ENCODE data around the gene CCDC92. TPM values are rescaled to one million over a fixed set of nuclear protein-coding genes. Genes with fewer than 3 reads are reported as not detected.

The CCDC92 gene
- total RNA-seq, 2 experiments from 2014 or later = 11.5 to 12.7 TPM

- Mint-ChIP-seq H3K36me3 (ENCODE audit: low read depth) (peaks cover 48% of the 10 kb centered on the region), H3K4me1 (ENCODE audit: low read depth) (peaks cover 54% of the 10 kb centered on the region), H3K27me3 (no peaks in the 10 kb centered on the region), H3K27ac (no peak overlapping the region), H3K4me3 (no peak overlapping the region), H3K9me3 (no peaks in the 10 kb centered on the region)
- intact Hi-C loops (cut with DNase I, micrococcal nuclease) = no loop called here
- Histone ChIP-seq H3K27ac (ENCODE audit: low read depth in 1 of 2, low read length in 2 of 2) (no peak overlapping the region), H3K4me3 (ENCODE audit: low read length) (no peak overlapping the region), H3K27me3 (ENCODE audit: control insufficient read depth in 1 of 2, insufficient read depth in 2 of 2, low read length in 2 of 2) (no peaks in the 10 kb centered on the region), H3K9me3 (ENCODE audit: control insufficient read depth in 1 of 2, insufficient read depth in 1 of 2, low read length in 2 of 2) (no peaks in the 10 kb centered on the region), H3K36me3 (ENCODE audit: insufficient read depth, low read length) (peaks cover 49% of the 10 kb centered on the region), H3K4me1 (ENCODE audit: insufficient read depth, low read length) (peaks cover 7% of the 10 kb centered on the region)
- ATAC-seq (ENCODE audit: poor library complexity) (no peak), DNase-seq (no peak)
- ChIA-PET CTCF (interaction anchor here (1.4 kb wide), 1 partner anchor 92 kb away, joined by 3 read pairs; no protein-coding TSS in a partner anchor), POLR2A (no interaction called here)
- no peak for TF ChIP-seq CTCF (IDR thresholded peaks at IDR 0.05)
Observed at GRCh38 chr12:123997033-123997822, 24.6 kb upstream of the CCDC92 start.

- ChIA-PET POLR2A (interaction anchor here (1.2 kb wide), 1 partner anchor 10 kb away, joined by 4 read pairs; no protein-coding TSS in a partner anchor), CTCF (interaction anchor here (1.4 kb wide), 1 partner anchor 91 kb away, joined by 3 read pairs; no protein-coding TSS in a partner anchor)
- intact Hi-C loops (cut with DNase I, micrococcal nuclease) = no loop called here
- no peak for TF ChIP-seq CTCF (IDR thresholded peaks at IDR 0.05)
- Mint-ChIP-seq H3K4me3 (no peak overlapping the region), H3K36me3 (ENCODE audit: low read depth) (peaks cover 54% of the 10 kb centered on the region), H3K27me3 (no peaks in the 10 kb centered on the region), H3K27ac (no peak overlapping the region), H3K4me1 (ENCODE audit: low read depth) (peaks cover 54% of the 10 kb centered on the region), H3K9me3 (no peaks in the 10 kb centered on the region)
- no peak overlapping the region for H3K27ac ChIP-seq (ENCODE audit: low read depth in 1 of 2, low read length in 2 of 2)
- peaks cover 53% of the 10 kb centered on the region for H3K36me3 ChIP-seq (ENCODE audit: insufficient read depth, low read length)
- H3K27me3 ChIP-seq (ENCODE audit: control insufficient read depth in 1 of 2, insufficient read depth in 2 of 2, low read length in 2 of 2) = no peaks in the 10 kb centered on the region
- H3K4me1 ChIP-seq (ENCODE audit: insufficient read depth, low read length) = peaks cover 7% of the 10 kb centered on the region
- DNase-seq = no peak
- no peak overlapping the region for H3K4me3 ChIP-seq (ENCODE audit: low read length)
- no peak for ATAC-seq (ENCODE audit: poor library complexity)
- no peaks in the 10 kb centered on the region for H3K9me3 ChIP-seq (ENCODE audit: control insufficient read depth in 1 of 2, insufficient read depth in 1 of 2, low read length in 2 of 2)
Observed at GRCh38 chr12:123996581-123996980, 23.9 kb upstream of the CCDC92 start.

- Mint-ChIP-seq H3K27me3 (no peaks in the 10 kb centered on the region), H3K9me3 (no peaks in the 10 kb centered on the region), H3K27ac (no peak overlapping the region), H3K4me3 (no peak overlapping the region), H3K4me1 (ENCODE audit: low read depth) (peaks cover 54% of the 10 kb centered on the region), H3K36me3 (ENCODE audit: low read depth) (peaks cover 66% of the 10 kb centered on the region)
- Histone ChIP-seq H3K4me1 (ENCODE audit: insufficient read depth, low read length) (peaks cover 7% of the 10 kb centered on the region), H3K27ac (ENCODE audit: low read depth in 1 of 2, low read length in 2 of 2) (no peak overlapping the region), H3K4me3 (ENCODE audit: low read length) (no peak overlapping the region), H3K9me3 (ENCODE audit: control insufficient read depth in 1 of 2, insufficient read depth in 1 of 2, low read length in 2 of 2) (no peaks in the 10 kb centered on the region), H3K27me3 (ENCODE audit: control insufficient read depth in 1 of 2, insufficient read depth in 2 of 2, low read length in 2 of 2) (no peaks in the 10 kb centered on the region), H3K36me3 (ENCODE audit: insufficient read depth, low read length) (peaks cover 54% of the 10 kb centered on the region)
- intact Hi-C loops (cut with DNase I, micrococcal nuclease) = no loop called here
- no peak for ATAC-seq (ENCODE audit: poor library complexity)
- ChIA-PET CTCF (no interaction called here), POLR2A (interaction anchor here (1.2 kb wide), 1 partner anchor 11 kb away, joined by 4 read pairs; no protein-coding TSS in a partner anchor)
- DNase-seq = no peak
- TF ChIP-seq CTCF (IDR thresholded peaks at IDR 0.05) = no peak
Observed at GRCh38 chr12:123995023-123995748, 22.6 kb upstream of the CCDC92 start.
